Activated B cell treated with CpG ODN at 0.5 μM for 24 hours (primary cell): ENCODE measurements around the gene RFPL4AL1. TPM values are rescaled to one million over a fixed set of nuclear protein-coding genes. Genes with fewer than 3 reads are reported as not detected.

ENCODE experiments used
- ATAC-seq: fragments of 200-7000 bp; cut with Tn5 transposase; one replicate; pipeline ENCODE4 v1.10.0; 2021; ENCODE audit warnings: low read depth, mild to moderate bottlenecking, moderate library complexity
- CTCF ChIA-PET: fragments of 350-600 bp; sonication (Branson Sonifier 250); formaldehyde crosslinking; loops from one replicate; lab custom pipeline; 2021; ENCODE audit warnings: antibody characterized with exemption; lab: Charles Lee
- POLR2A ChIA-PET: fragments of 350-600 bp; sonication (Branson Sonifier 250); formaldehyde crosslinking; loops from one replicate; lab custom pipeline; 2021; ENCODE audit warnings: antibody characterized with exemption; lab: Charles Lee
- DNase-seq: peaks from one replicate; pipeline ENCODE4 v3.0.0; 2022
- H3K27ac Mint-ChIP-seq: one replicate; pipeline ENCODE4 v1.8.0; 2020; ENCODE audit warnings: mixed read lengths
- H3K27me3 Mint-ChIP-seq: one replicate; pipeline ENCODE4 v1.8.0; 2021; ENCODE audit warnings: mixed read lengths
- H3K36me3 Mint-ChIP-seq: one replicate; pipeline ENCODE4 v1.8.0; 2021; ENCODE audit warnings: low read depth, mixed read lengths
- H3K4me1 Mint-ChIP-seq: one replicate; pipeline ENCODE4 v1.8.0; 2021; ENCODE audit warnings: mixed read lengths
- H3K4me3 Mint-ChIP-seq: one replicate; pipeline ENCODE4 v1.8.0; 2020; ENCODE audit warnings: mild to moderate bottlenecking, mixed read lengths
- H3K9me3 Mint-ChIP-seq: one replicate; pipeline ENCODE4 v1.8.0; 2020; ENCODE audit warnings: mixed read lengths
- intact Hi-C: fragments of 100-400 bp; cut with micrococcal nuclease; formaldehyde crosslinking; loops from one replicate; pipeline ENCODE4 v1.15.1; 2024
- total RNA-seq: library from RNA; stranded (reverse); gene quantifications from 2 replicates; pipeline ENCODE4 v1.2.3, GENCODE V29; 2022
- TF ChIP-seq, protein P1 (sequence below): fragments of 200-600 bp; IDR thresholded peaks from one replicate; pipeline ENCODE4 v1.8.0; 2022; ENCODE audit warnings: antibody characterized with exemption, mild to moderate bottlenecking

RFPL4AL1 gene
- total RNA-seq, 1 donor from 2014 or later, result not detected

DNA sequence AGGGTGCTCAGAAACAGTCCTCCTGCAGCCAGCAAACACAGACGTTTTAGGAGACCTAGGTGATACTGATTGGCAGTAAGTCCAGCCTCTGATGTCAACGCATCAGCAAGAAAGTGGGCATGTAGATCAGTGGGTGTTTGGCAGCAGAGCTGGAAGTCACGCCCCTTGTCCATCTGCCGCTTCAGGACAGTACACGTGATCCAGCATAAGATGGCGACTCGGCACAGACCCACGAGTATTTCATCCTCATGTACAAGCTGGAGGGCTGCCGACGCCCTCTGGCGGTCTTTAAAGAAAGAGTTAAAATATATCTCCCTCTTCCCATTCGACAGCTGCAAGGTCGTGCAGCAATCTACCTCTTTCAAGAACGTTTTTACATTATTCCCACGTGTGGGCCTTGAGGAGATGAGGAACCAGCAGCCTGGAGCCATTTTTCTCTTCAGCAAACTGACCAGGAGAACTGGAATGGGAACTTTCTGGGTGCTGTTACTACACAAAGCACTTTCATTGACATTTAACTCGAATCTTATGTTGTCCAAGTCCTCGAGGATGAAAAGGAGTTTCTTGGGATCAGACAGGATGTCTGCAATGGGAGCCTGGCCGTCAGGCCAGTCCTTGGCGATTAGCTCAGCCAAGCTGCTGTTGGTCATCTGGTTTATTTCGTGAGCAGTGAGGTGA, 40.6 kb downstream of the RFPL4AL1 start:
- Mint-ChIP-seq H3K36me3 (no peaks in the 10 kb centered on the region), H3K27ac (peak overlapping the region; percentile 27), H3K4me3 (peak overlapping the region; percentile 52), H3K27me3 (peaks cover 4% of the 10 kb centered on the region), H3K4me1 (peaks cover 7% of the 10 kb centered on the region), H3K9me3 (no peaks in the 10 kb centered on the region)
- intact Hi-C loops, result loop anchor here (1.0 to 2.0 kb wide), 3 partner anchors 134 to 293 kb away; partner anchors contain the start of gene EPN1
- TF ChIP-seq, protein P1, sequence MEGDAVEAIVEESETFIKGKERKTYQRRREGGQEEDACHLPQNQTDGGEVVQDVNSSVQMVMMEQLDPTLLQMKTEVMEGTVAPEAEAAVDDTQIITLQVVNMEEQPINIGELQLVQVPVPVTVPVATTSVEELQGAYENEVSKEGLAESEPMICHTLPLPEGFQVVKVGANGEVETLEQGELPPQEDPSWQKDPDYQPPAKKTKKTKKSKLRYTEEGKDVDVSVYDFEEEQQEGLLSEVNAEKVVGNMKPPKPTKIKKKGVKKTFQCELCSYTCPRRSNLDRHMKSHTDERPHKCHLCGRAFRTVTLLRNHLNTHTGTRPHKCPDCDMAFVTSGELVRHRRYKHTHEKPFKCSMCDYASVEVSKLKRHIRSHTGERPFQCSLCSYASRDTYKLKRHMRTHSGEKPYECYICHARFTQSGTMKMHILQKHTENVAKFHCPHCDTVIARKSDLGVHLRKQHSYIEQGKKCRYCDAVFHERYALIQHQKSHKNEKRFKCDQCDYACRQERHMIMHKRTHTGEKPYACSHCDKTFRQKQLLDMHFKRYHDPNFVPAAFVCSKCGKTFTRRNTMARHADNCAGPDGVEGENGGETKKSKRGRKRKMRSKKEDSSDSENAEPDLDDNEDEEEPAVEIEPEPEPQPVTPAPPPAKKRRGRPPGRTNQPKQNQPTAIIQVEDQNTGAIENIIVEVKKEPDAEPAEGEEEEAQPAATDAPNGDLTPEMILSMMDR, result no peak
- DNase-seq (peak; percentile 19), ATAC-seq (peak; percentile 97)
- ChIA-PET CTCF (interaction anchor here (0.7 to 4.2 kb wide), 9 partner anchors 8 to 210 kb away, joined by 3 to 90 read pairs (median 4); partner anchors contain the start of genes FIZ1 and ZNF524), POLR2A (interaction anchor here (1.0 to 1.9 kb wide), 6 partner anchors 132 to 178 kb away, joined by 3 to 12 read pairs (median 5); partner anchors contain the start of gene U2AF2)

DNA sequence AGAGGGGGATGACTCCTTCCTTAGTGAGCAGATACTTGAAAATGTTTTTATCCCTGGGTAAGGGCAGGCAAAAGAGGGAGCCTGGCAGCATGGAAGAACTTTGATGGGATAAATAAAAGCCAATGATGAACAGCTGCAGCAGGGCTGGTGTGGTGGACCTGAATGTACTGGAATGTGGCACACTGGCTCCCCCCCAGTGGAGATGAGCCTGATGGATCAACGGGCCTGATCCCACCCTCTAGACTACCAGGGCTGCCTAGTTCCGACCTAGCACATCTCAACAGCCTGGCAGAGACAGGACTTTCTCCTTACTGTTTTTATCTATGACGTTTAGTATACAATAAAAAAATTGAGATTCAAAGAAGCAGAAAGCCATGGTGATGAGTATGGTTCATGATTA, 42.4 kb downstream of the RFPL4AL1 start:
- Mint-ChIP-seq H3K4me1 (peaks cover 7% of the 10 kb centered on the region), H3K27me3 (peaks cover 4% of the 10 kb centered on the region), H3K9me3 (no peaks in the 10 kb centered on the region), H3K4me3 (no peak overlapping the region), H3K36me3 (no peaks in the 10 kb centered on the region), H3K27ac (no peak overlapping the region)
- ChIA-PET POLR2A (no interaction called here), CTCF (interaction anchor here (0.8 to 1.0 kb wide), 2 partner anchors 179 to 180 kb away, joined by 3 to 4 read pairs; no protein-coding TSS in a partner anchor)
- intact Hi-C loops, result loop anchor here (2.0 kb wide), 1 partner anchor 295 kb away; no protein-coding TSS in a partner anchor
- ATAC-seq (no peak), DNase-seq (no peak)
- TF ChIP-seq, protein P1, result no peak

DNA sequence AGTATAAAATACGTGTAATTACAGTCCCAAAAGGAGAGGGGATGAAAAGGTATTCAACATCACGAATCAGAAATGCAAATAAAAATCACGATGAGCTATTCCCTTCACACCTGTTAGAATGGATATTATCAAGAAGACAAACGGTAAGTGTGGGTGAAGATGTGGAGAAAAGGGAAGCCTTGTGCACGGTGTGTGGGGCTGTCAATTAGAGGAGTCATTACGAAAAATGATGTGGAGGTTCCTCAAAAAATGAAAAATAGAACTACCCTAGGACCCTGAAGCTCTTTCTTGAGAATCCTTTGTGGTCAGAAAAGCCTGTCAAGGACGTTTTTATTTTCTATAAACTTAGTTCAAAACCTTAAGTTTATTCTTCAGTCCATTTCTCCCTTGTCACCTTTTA, 43.5 kb downstream of the RFPL4AL1 start:
- TF ChIP-seq, protein P1, result no peak
- Mint-ChIP-seq H3K4me3 (no peak overlapping the region), H3K27me3 (peaks cover 4% of the 10 kb centered on the region), H3K4me1 (peaks cover 7% of the 10 kb centered on the region), H3K27ac (no peak overlapping the region), H3K9me3 (no peaks in the 10 kb centered on the region), H3K36me3 (no peaks in the 10 kb centered on the region)
- ChIA-PET CTCF (interaction anchor here (1.0 kb wide), 1 partner anchor 180 kb away, joined by 3 read pairs; no protein-coding TSS in a partner anchor), POLR2A (no interaction called here)
- intact Hi-C loops, result no loop called here
- DNase-seq (no peak), ATAC-seq (no peak)

DNA sequence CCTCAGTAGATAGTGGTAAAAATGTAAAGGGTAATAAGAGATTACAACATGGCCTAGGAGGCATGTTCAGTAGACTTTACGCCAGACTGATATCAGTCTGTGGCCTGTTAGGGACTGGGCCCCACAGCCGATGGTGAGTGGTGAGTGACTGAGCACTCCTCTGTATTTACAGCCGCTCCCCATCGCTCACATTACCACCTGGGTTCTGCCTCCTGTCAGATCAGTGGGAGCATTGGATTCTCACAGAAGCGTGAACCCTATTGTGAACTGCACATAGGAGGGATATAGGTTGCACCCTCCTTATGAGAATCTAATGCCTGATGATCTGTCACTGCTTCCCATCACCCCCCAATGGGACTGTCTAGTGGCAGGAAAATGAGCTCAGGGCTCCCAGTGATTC, 45.0 kb downstream of the RFPL4AL1 start:
- Mint-ChIP-seq H3K27ac (no peak overlapping the region), H3K4me1 (peaks cover 7% of the 10 kb centered on the region), H3K27me3 (peaks cover 4% of the 10 kb centered on the region), H3K9me3 (no peaks in the 10 kb centered on the region), H3K4me3 (no peak overlapping the region), H3K36me3 (no peaks in the 10 kb centered on the region)
- ATAC-seq (no peak), DNase-seq (no peak)
- intact Hi-C loops, result no loop called here
- POLR2A ChIA-PET, result no interaction called here
- TF ChIP-seq, protein P1, result no peak
- CTCF ChIA-PET, result no interaction called here

DNA sequence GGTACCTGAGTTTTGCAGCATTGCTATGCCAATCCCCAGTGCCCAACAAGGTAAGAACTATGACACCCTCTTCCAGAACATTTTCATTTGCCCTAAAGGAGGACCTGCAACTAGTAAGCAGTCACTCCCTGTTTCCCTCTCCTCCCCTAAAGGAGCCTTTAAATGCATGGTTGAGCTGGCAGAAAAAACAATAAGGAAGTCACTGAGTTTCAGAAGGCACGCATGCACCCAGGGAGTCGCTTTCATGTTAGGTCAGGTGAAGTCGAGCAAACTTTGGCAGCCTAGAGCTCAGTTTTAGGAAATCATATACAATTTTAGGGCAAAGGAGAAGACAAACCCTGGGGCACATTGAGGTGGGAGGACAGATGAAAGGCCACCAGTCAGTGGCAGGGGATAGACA, 51.1 kb downstream of the RFPL4AL1 start:
- peaks cover 14% of the 10 kb centered on the region for H3K27me3 Mint-ChIP-seq
- no peak for DNase-seq
- TF ChIP-seq, protein P1, result no peak
- H3K4me1 Mint-ChIP-seq, result peaks cover 15% of the 10 kb centered on the region
- no peaks in the 10 kb centered on the region for H3K9me3 Mint-ChIP-seq
- CTCF ChIA-PET, result no interaction called here
- no peak overlapping the region for H3K27ac Mint-ChIP-seq
- POLR2A ChIA-PET, result no interaction called here
- intact Hi-C loops, result no loop called here
- H3K36me3 Mint-ChIP-seq, result no peaks in the 10 kb centered on the region
- no peak for ATAC-seq
- H3K4me3 Mint-ChIP-seq, result no peak overlapping the region
